ENCODE results near the gene ZNF334. TPM values are rescaled to one million over a fixed set of nuclear protein-coding genes. Genes with fewer than 3 reads are reported as not detected.

The ZNF334 gene
- total RNA-seq, 4 donors from 2014 or later: 0.54 to 6.5 (median 1.1) TPM

DNA sequence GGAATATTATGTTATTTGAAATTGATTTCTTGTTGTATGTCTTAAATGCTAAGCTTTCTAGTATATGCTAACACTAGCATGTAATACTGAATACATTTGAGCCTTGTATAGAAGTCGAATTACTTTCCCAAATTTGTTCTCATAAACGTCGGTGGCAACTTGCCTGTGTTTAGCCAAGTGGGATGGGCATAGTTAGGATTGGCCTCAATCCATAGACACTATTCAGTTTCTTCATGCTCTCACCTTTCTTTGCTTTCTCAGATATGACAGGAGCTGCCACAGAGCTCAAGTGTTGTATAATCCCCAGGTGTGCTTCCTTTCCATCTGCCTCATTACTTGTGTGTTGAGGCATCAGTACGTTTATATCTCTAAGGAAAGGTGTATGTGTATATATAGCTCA is 19.3 kb downstream of the ZNF334 start:
- WGBS, 2 donors (ENCODE audit: low coverage in 1 of 2): 43 to 72% methylated on average over 1 to 4 of the region's 4 CpGs
- TF ChIP-seq CTCF (IDR thresholded peaks at IDR 0.05): no peak
- no peak for TF ChIP-seq EP300 (IDR thresholded peaks at IDR 0.05)
- TF ChIP-seq POLR2A (IDR thresholded peaks at IDR 0.05): no peak
- TF ChIP-seq POLR2AphosphoS5 (IDR thresholded peaks at IDR 0.05): no peak
- Histone ChIP-seq H3K4me3 (no peak overlapping the region), H3K4me1 (no peaks in the 10 kb centered on the region), H3K9me3 (peaks cover 0 to 6% (median 0%) of the 10 kb centered on the region in 3 donors), H3K27me3 (peaks cover 3% of the 10 kb centered on the region), H3K36me3 (no peaks in the 10 kb centered on the region), H3K27ac (no peak overlapping the region)
- ATAC-seq: no peak

DNA sequence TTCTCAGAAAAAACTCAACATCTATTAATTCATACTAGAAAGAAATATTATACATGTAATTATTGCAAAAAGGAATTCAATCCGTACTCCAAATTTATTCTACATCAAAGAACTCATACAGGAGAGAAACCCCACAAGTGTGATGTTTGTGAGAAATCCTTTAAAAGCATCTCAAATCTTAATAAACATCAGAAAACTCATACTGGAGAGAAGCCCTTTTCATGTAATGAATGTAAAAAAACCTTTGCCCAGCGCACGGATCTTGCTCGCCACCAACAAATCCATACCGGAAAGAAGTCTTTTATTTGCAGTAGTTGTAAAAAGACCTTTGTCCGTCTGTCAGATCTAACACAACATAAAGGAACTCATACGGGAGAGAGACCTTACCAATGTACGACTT is 22.0 kb downstream of the ZNF334 start:
- Histone ChIP-seq H3K4me3 (no peak overlapping the region), H3K4me1 (no peaks in the 10 kb centered on the region), H3K27me3 (peaks cover 15% of the 10 kb centered on the region), H3K9me3 (no peaks in the 10 kb centered on the region), H3K36me3 (no peaks in the 10 kb centered on the region), H3K27ac (no peak overlapping the region)
- TF ChIP-seq CTCF (IDR thresholded peaks at IDR 0.05) (no peak), POLR2A (IDR thresholded peaks at IDR 0.05) (no peak), EP300 (IDR thresholded peaks at IDR 0.05) (no peak), POLR2AphosphoS5 (IDR thresholded peaks at IDR 0.05) (no peak)
- ATAC-seq: no peak
- 89 to 92% methylated on average over 7 to 8 of the region's 8 CpGs for whole genome bisulfite sequencing, 2 donors (ENCODE audit: low coverage in 1 of 2)

DNA sequence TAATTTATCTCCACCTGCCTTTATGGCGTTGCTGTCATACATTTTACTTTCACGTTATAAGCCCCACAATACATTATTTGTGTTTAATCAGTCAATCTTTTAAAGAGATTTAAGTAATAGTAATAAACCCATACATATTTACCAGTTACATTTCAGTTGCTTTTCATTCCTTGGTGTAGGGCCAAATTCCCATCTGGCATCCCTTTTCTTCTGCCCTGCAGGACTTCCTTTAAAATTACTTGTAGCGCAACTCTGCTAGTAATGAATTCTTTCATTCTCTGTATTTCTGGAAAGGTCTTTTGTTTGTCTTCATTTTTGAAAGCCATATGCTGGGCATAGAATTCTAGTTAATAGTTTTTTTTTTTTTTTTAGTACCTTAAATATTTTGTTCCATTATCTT is 24.9 kb downstream of the ZNF334 start:
- Histone ChIP-seq H3K27me3 (peaks cover 33% of the 10 kb centered on the region), H3K9me3 (no peaks in the 10 kb centered on the region), H3K4me1 (no peaks in the 10 kb centered on the region), H3K36me3 (no peaks in the 10 kb centered on the region), H3K27ac (no peak overlapping the region), H3K4me3 (no peak overlapping the region)
- no peak for ATAC-seq
- 81 to 90% methylated on average over 3 of the region's 3 CpGs for WGBS, 2 donors (ENCODE audit: low coverage in 1 of 2)
- no peak for TF ChIP-seq EP300 (IDR thresholded peaks at IDR 0.05)
- TF ChIP-seq POLR2AphosphoS5 (IDR thresholded peaks at IDR 0.05): no peak
- TF ChIP-seq POLR2A (IDR thresholded peaks at IDR 0.05): no peak
- TF ChIP-seq CTCF (IDR thresholded peaks at IDR 0.05): no peak

DNA sequence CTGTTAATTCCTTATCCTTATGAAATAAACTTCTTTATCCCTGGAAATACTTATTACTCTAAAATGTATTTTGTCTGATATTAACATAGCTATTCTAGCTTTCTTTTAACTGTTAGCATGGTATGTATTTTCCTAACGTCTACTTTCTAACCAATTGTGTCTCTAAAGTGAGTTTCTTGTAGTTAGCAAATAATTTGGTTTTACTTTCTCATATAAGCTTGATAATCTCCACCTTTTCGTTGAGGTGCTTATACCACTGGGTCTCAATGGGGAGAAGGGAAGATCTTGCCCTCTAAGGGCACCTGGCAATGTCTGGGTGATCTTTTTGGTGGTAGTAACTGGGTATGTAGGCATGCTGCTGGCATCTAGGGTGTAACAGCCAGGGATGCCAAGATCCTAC is 25.7 kb downstream of the ZNF334 start:
- Histone ChIP-seq H3K4me1 (no peaks in the 10 kb centered on the region), H3K36me3 (no peaks in the 10 kb centered on the region), H3K27ac (no peak overlapping the region), H3K4me3 (no peak overlapping the region), H3K9me3 (no peaks in the 10 kb centered on the region), H3K27me3 (peaks cover 33% of the 10 kb centered on the region)
- 64 to 73% methylated on average over 1 to 2 of the region's 2 CpGs for WGBS, 2 donors (ENCODE audit: low coverage in 1 of 2)
- TF ChIP-seq POLR2AphosphoS5 (IDR thresholded peaks at IDR 0.05): no peak
- no peak for TF ChIP-seq EP300 (IDR thresholded peaks at IDR 0.05)
- TF ChIP-seq CTCF (IDR thresholded peaks at IDR 0.05): no peak
- TF ChIP-seq POLR2A (IDR thresholded peaks at IDR 0.05): no peak
- ATAC-seq: no peak

DNA sequence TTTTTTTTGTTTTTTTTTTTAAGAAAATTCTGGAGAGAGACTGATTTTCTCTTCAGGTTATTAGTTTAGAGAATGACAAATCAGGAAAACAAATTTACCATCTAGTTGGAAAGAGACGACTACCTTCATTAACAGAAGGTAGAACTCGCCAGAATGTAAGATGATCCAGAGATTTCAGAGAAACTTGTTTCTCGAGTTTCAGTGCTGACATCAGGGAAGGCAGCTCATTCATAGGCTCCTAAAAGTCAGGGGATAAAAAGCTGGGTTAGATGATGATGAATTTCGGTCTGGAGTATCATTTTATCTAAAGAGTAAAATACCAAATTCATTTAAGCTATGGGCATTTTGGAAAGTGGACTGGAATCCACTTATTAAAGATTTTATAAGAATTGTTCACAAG is 27.9 kb downstream of the ZNF334 start:
- Histone ChIP-seq H3K27ac (no peak overlapping the region), H3K4me1 (no peaks in the 10 kb centered on the region), H3K4me3 (no peak overlapping the region), H3K9me3 (no peaks in the 10 kb centered on the region), H3K36me3 (no peaks in the 10 kb centered on the region), H3K27me3 (peaks cover 38% of the 10 kb centered on the region)
- TF ChIP-seq POLR2AphosphoS5 (IDR thresholded peaks at IDR 0.05): no peak
- TF ChIP-seq EP300 (IDR thresholded peaks at IDR 0.05): no peak
- no peak for TF ChIP-seq CTCF (IDR thresholded peaks at IDR 0.05)
- TF ChIP-seq POLR2A (IDR thresholded peaks at IDR 0.05): no peak
- 27 to 48% methylated on average over 4 of the region's 4 CpGs for WGBS, 2 donors (ENCODE audit: low coverage in 1 of 2)
- ATAC-seq: no peak

Measured in gastroesophageal sphincter (tissue), 4 donors.